NCI-H2227 treated with DMSO at 0.1 percent for 48 hours (cell line): Measurements from ENCODE around the gene NOSTRIN.
A peak's percentile ranks its signal among the peaks of the same experiment; 100 is the strongest.
"Not testable (repeated sequence)": the region's sequence is repeated elsewhere in the genome, so short reads cannot be mapped to it uniquely, and the experiment has no call there.

ENCODE experiments used
- DNase-seq: peaks from one replicate; lab custom pipeline; 2025; lab: John Stamatoyannopoulos, UW

The NOSTRIN gene

DNA sequence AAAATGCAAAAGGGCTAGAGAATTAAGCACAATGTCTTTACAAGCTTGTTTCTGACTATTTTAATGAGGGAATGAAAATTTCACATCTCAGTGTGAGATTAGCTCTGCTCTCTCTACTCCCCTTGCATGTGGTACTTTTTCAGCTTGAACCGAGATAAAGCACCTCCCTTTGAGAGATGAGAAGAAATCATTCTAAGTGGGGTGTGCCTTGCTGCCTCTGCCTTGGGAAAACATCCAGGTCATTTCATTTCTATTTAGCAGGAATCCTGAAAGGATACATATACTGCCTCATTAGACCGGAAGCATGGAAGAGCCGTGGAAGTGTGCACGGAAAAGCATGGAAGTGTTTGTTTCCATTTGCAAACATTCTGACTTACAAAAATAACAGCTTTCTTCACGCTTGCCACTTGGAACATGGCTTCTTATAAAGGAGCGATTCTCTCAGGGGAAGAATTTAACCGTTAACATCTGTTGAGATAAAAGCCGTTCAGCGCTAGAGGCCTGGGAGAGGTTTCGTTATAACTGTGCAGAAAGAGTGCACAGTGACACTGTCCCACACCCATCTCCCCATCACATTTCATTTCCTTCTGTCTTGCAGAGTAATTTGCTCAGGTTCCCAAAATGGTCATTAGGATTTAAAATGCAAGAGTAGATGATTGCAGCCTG is 16.7 kb downstream of the NOSTRIN start:
- peak; percentile 36 for DNase-seq

DNA sequence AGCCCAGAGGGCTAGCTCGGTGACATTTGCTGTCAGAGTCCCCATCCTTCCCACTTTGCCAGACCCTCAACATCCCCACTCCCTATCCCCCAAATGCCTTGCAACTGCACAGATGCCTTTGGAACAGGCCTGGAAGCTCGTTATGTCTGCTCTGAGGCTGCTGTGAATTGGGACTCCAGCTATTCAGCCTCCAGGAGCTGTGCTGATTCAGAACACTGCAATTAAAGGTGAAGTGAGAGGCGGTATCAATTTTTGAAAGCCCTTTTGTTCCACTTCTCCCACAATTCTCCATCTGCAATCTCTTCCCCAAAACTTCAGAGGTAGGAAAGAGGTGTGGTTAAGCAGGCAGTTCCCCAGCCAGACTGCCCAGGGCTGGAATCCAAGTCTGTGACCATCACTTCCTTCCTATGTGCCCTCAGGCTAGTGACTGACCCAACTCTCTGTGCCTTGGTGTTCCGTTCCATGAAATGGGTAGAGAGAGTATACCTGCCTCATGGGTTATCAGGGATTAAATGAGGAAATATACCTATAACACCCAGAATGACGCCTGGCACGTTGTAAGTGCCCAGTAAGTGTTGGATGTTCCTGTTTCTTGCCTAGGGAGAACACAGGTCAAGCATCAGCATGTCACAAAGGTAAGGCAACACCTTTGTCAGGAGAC is 17.5 kb downstream of the NOSTRIN start:
- no peak for DNase-seq

DNA sequence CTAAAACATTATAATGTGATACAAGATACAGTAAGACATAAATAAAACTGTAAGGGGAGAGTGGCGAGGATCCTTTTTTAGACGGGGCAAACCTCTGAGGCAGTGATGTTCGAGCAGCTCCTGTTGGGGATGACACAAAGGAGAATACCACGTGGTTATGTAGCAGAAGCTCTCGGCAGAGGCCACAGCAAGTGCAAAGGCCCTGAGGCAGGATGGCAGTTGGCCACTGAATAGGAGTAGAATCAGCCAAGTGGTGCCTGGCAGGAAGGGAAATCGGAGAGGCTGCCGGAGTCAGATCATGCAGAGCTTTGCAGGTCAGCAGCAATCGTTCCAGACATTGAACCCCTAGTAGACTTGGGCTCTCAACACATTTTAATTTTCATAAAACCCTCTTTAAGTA is 19.1 kb downstream of the NOSTRIN start:
- no peak for DNase-seq

DNA sequence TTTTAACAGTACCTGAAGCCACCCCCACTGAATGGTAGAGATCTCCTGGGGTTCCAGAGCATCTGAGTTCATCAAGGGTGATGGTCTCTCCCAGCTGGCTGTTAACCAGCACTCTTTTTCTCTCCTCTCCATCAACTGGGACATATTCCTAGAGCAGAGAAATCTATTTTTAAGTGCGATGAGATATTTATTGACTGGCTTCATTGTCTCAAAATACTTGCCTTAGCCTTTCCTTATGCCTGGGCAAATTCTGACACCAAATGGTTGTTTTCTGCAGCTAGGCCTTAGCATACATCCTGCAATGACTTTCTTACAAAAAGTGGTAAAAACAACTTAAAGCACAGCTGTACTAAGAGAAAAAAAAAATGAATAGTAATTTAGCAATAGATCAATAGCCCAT is 19.6 kb downstream of the NOSTRIN start:
- DNase-seq = no peak

DNA sequence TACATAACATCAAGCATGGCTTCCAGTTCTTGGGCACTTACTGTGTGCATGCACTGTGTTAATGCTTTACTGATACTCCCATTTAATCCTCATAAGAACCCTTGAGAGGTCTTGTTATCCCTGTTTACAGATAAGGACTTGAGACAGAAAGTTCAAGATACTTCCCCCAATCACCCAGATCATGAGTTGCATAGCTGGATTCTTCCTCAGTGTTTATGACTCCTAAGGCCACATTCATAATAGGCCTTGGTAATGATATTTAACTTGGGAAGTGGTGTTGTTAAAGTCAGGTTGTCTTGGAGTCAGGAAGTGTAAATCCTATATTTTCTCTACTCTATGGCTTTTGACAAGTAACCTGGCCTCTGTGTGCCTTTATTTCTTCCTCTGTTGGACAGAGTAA is 22.7 kb downstream of the NOSTRIN start:
- no peak for DNase-seq

DNA sequence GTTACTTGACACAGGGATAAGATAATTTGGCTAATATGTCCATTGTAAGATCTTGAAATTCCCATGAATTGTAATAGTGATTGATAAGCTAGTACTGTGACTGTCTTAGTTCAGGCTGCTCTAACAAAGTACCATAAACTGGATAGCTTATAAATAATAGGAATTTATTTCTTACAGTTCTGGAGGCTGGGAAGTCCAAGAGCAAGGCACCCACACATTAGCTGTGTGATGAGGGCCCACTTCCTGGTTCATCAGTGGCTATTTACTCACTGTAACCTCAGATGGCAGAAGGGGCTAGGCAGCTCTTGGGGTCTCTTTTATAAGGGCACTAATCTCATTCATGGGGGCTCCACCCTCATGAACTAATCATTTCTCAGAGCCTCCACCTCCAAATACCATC is 28.5 kb downstream of the NOSTRIN start:
- no peak for DNase-seq

DNA sequence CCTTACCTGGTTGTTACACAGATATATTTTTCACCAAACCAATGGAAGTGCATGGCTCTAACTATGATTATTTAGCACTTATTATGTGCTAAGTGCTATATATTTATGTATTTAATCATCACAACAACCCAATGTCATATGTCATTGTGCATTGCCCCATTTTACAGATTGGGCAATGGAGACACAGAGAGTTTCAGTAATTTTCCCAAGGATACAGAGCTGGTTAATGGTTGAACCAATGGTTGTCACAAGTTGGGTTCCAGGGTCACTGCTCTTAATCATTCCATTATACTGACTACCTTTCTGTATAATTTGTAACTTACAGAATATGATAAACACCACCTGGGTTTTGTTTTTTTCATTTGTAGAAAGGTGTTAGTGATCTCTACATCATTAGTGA is 29.2 kb downstream of the NOSTRIN start:
- no peak for DNase-seq

DNA sequence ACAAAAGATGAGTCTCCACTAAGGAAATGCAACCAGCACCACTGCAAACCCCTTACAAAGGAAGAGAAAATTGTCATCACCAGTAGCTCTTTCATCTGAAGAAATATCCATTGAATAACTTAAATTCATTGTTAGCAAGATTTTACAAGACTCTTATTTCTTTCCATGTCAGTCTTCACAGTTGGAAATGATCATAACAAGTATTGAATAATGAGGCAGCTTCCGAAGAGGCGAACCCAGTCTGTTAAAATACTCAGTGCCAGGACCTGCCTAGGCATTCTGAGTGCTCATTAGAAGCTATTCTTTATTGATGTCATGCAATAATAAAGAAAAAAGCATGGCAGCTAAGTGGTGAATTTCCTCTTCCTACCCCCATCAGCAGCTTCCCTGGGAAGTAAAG is 33.5 kb downstream of the NOSTRIN start:
- DNase-seq = no peak

DNA sequence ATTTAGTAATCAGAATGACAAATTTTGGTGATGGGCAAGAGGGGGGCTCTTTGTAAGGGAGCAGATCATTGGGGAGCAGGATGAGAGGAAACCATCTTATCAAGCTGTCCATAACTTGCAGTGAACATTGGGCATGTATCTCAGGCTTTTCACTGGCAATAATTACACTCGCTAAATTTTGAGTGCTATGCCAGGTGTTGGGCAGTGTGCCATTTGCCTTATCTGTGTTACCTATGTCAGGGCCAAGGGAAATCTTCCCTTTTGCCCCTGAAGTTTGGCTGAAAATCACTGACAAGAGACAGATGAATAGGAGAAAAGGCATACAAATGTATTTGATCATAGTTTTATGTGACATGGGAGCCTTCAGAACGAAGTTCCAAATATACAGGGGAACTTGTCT is 39.0 kb downstream of the NOSTRIN start:
- DNase-seq = no peak

DNA sequence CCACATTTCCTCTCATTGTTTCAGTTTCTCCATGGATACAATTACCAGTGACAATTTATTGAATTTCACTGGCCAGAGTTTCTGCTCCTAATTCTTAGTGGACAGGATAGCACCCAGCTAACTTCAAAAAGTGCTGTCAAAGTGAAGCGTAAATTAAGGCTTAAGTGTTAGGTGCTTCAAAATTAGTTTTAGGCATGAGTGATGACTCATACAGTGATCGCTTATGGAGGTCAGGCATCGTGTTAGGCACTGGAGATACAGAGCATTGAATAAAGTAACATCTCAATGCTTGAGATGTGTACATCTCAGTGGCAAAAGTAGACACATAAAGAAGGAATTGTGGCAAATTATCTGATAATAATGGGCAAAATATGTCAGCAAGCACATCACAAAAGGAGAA is 40.8 kb downstream of the NOSTRIN start:
- DNase-seq = no peak

DNA sequence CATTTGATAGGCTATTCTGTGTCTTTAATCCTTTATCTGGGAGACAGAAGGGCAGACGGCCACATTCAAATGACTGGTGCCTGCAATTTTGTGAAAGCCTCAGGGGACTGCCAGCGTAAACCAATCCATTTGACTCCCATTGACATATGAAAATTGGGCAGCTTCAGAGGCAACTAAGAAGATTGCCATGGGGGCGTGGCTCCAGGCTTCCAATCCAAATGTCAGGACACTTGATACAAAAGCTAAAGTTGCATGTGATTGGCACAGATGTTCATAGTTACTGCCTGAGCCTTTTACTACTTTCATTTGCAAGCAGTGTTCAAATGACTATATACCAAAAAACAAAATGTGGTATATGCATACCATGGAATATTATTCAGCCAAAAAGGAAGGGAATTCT is 45.8 kb downstream of the NOSTRIN start:
- DNase-seq = peak; percentile 25

DNA sequence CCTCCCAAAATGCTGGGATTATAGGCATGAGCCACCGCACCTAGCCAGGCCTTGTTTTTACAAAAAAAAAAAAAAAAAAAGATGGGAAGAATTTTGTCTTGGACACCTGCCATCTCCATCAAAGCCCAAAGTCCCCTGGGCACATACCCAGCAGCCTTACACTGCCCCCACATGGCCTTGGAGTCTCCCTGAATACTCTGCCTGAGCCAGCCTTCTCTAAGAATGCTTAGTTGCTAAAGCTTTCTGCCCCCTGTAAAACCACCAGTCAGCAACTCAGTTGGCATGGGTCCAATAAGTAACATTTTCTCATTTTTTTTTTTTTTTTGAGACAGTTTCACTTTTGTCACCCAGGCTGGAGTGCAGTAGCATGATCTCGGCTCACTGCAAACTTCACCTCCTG is 47.2 kb downstream of the NOSTRIN start:
- DNase-seq = no peak

DNA sequence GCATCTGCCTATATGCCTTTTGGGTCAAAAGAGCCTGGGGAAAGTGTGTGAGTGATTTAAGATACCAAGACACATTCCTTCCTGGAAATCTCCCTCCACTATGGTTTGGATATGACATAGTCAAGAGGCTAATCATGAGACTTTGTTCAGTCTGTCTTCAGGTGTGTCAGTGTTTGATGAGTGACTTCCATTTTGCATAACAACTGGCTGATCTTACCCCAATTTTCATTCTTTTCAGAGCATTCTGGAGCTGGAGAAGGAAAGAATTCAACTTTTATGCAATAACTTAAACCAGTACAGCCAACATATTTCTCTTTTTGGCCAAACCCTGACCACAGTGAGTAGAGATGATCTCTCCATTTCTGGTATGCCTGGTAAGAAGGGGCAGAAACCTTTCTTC is 48.4 kb downstream of the NOSTRIN start:
- no peak for DNase-seq

DNA sequence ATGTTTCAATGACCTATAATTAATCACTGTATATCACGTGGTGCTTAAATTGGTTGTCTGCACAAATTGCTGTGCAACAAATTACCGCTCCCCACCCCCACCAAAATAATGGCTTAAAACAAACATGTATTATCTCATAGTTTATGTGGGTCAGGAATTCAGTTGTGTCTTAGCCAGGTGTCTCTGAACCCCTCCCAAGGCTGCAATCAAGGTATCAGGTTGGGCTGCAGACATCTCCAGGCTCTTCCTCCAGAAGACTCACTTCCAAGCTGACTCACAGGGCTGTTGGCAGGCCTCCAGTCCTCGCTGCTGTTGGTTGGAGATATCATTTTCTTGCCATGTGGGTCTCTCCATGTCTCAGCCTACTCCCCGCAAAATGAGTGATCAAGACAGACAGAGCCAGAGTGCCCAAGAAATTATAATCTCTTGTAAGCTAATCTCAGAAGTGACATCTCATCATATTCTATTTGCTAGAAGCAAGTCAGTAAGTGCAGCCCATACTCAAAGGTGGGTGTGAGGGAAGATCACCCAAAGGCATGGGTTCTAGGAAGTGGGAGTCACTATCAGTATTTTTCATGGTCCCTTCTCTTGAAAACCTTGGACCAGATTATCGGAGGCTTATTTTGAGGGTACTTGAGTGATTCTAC is 49.4 kb downstream of the NOSTRIN start:
- DNase-seq = peak; percentile 22

DNA sequence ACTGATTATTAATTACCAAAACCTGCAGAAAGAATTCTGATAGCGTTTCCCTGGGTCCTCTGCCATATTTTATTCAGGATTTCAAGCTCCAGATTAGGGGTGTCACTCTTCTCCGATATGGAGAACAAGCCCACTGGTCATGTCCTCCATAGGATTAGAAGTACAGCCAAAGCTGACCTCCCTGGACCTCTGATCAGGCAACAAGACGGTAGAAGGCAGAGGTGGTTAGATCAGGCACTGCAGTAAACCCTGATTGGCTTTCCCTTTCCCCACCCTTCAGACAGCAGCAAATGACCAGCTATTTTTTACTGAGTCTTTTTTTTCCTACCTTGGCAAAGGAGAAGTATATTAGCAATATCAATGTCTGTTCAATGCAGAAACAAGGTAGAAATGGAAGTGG is 50.0 kb downstream of the NOSTRIN start:
- DNase-seq = no peak

DNA sequence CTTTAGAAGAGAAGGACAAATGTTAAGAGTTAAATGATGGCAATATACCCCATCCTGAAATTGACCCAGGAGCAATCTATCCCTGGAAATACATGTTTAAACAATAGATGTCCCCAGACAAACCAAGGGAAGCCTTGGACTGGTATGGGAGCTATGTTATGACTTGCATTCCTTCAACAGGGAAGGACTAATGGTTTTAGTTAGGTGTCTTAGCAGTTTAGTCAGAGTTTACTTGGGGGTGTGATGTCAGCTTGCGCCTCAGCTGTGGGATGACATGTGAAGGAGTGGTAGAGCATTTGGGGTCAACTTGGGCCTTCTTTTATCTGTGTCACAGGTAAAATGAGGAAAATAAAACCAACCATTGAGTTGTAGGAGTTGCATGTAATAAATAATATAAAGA is 51.0 kb downstream of the NOSTRIN start:
- DNase-seq = no peak

DNA sequence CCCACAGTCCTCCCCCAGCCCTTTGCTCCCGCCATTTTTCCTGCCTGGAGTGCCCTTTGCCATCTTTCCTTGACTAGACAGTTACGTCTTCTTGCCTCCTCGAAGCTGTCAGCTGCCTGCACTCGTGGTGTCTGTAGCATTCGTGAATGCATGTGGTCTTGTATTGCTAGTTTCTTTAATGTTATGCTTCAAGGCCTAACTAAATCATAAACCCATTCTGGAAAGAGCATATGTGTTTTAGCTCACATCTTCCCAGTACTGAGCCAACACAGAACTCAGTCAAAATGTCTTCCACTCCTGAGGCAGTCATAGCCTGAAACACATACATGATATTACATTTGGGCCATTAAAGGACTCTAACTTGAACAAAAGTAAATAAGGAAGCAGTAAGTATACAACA is 52.2 kb downstream of the NOSTRIN start:
- DNase-seq = no peak

DNA sequence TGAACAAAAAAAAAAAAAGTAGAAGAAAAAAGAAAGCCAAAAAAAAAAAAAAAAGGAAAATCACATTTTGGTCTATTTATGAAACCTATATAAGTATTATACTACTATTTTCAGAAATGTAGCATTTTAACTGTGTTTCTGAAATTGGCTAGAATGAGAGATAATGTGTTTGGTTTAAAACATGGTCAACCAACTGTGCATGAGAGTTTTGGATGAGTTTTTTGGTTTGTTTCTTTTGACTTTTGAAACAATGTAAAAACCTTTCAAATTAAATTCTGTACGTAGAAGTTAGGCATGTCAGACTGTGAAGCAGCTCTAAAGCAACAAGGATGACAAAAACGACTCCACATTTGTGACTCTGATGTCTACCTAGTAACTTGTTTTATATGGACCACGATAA is 53.2 kb downstream of the NOSTRIN start:
- DNase-seq = no peak

DNA sequence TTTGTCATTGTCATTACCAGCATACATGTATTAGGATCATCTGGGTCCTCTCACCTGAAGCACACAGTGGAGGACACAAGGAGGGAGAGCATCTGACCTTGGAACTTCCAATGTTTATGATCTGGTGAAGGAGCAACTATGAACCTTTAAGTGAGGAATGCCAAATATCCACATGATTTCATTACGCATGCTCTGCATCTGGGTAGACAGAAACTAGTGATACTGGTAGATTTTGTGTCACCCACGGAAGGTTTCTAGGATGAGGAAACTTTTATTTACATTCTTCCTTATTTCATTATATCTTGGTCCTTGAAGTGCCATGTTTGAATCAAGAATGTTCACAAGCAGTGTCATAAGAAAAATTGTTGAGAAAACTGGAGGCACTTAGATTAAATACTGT is 55.7 kb downstream of the NOSTRIN start:
- no peak for DNase-seq

DNA sequence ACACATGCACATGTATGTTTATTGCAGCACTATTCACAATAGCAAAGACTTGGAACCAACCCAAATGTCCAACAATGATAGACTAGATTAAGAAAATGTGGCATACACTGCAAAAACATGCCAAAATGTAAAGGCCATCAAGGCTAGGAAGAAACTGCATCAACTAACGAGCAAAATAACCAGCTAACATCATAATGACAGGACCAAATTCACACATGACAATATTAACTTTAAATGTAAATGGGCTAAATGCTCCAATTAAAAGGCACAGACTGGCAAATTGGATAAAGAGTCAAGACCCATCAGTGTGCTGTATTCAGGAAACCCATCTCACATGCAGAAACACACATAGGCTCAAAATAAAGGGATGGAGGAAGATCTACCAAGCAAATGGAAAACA is 64.7 kb downstream of the NOSTRIN start:
- DNase-seq = not testable (repeated sequence)

DNA sequence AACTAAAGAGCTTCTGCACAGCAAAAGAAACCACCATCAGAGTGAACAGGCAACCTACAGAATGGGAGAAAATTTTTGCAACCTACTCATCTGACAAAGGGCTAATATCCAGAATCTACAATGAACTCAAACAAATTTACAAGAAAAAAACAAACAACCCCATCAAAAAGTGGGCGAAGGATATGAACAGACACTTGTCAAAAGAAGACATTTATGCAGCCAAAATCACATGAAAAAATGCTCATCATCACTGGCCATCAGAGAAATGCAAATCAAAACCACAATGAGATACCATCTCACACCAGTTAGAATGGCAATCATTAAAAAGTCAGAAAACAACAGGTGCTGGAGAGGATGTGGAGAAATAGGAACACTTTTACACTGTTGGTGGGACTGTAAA is 67.9 kb downstream of the NOSTRIN start:
- not testable (repeated sequence) for DNase-seq

DNA sequence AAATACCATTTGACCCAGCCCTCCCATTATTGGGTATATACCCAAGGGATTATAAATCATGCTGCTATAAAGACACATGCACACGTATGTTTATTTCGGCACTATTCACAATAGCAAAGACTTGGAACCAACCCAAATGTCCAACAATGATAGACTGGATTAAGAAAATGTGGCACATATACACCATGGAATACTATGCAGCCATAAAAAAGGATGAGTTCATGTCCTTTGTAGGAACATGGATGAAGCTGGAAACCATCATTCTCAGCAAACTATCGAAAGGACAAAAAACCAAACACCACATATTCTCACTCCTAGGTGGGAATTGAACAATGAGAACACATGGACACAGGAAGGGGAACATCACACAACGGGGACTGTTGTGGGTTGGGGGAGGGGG is 68.4 kb downstream of the NOSTRIN start:
- not testable (repeated sequence) for DNase-seq

DNA sequence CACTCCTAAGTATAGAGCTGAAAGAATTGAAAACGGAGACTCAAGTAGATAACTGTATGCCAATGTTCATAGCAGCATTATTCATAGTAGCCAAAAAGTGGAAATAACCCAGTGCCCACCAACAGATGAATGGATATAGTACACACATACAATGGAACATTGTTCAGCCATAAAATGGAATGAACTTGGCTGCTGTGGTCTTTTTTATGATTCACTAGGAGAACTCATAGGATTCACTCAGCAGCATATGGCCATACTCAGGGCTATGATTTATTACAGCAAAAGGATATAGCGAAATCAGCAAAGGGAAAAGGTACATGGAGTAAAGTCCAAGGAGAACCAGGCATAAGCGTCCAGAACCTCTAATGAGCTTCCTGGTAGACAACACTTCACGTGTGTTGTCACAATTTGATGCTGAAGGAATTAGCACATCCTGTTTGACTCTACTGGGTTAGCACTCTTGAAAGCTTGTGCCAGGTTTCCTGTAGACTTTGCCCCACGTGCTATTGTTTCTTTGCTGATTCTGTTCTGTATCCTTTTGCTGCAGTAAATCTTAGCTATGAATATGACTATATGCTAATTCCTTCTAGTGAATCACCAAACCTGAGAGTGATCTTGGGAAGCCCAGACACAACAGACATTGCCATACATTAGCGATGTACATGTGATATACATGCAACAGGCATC is 72.1 kb downstream of the NOSTRIN start:
- no peak for DNase-seq
